NB4 (cell line): Measurements from ENCODE around the gene RESF1.

Experiments
- DNase-seq: peaks from one replicate; pipeline ENCODE4 v3.0.0; 2010; ENCODE audit warnings: low read depth
- H3K4me3 ChIP-seq: one replicate; pipeline ENCODE4 v1.5.1; 2011; ENCODE audit warnings: mild to moderate bottlenecking, low read depth, low read length, moderate library complexity
- CTCF ChIP-seq: IDR thresholded peaks from one replicate; pipeline ENCODE4 v1.5.1; 2012; ENCODE audit warnings: low read depth, low read length
- MAX ChIP-seq: IDR thresholded peaks from 2 replicates; pipeline ENCODE4 v1.6.1; 2011; ENCODE audit warnings: low read depth, low read length
- MYC ChIP-seq: IDR thresholded peaks from 2 replicates; pipeline ENCODE4 v1.6.1; 2011; ENCODE audit warnings: low read depth, low read length
- POLR2A ChIP-seq: IDR thresholded peaks from 2 replicates; pipeline ENCODE4 v1.6.1; 2011; ENCODE audit warnings: mild to moderate bottlenecking; ENCODE audit not compliant: insufficient read length; ENCODE audit errors: extremely low read depth

RESF1 gene

GRCh38 chr12:31999692-32000091, 40.5 kb downstream of the RESF1 start:
- no peak for DNase-seq
- TF ChIP-seq POLR2A (no peak), MAX (no peak), MYC (no peak), CTCF (no peak)
- no peak overlapping the region for H3K4me3 ChIP-seq

- H3K4me3 ChIP-seq, result no peak overlapping the region
- DNase-seq, result no peak
- no peak for TF ChIP-seq POLR2A
- no peak for TF ChIP-seq MYC
- TF ChIP-seq CTCF, result no peak
- TF ChIP-seq MAX, result no peak
Observed at GRCh38 chr12:32000373-32001005, 41.3 kb downstream of the RESF1 start.

- H3K4me3 ChIP-seq, result no peak overlapping the region
- no peak for DNase-seq
- TF ChIP-seq POLR2A, result no peak
- TF ChIP-seq MAX, result no peak
- no peak for TF ChIP-seq CTCF
- TF ChIP-seq MYC, result no peak
Observed at GRCh38 chr12:32002848-32003493, 43.8 kb downstream of the RESF1 start.

GRCh38 chr12:32003654-32004053, 44.4 kb downstream of the RESF1 start:
- TF ChIP-seq MYC (no peak), POLR2A (no peak), MAX (no peak), CTCF (no peak)
- no peak overlapping the region for H3K4me3 ChIP-seq

GRCh38 chr12:32005496-32006125, 46.4 kb downstream of the RESF1 start:
- DNase-seq, result no peak
- H3K4me3 ChIP-seq, result no peak overlapping the region

More at GRCh38 chr12:32003654-32004053, 44.4 kb downstream of the RESF1 start:
- DNase-seq, result no peak

More at GRCh38 chr12:32005496-32006125, 46.4 kb downstream of the RESF1 start:
- TF ChIP-seq CTCF (no peak), MAX (no peak), POLR2A (no peak), MYC (no peak)
